Keratinocyte (primary cell): Measurements from ENCODE around the gene MICALL2. TPM values are rescaled to one million over a fixed set of nuclear protein-coding genes. Genes with fewer than 3 reads are reported as not detected.

Experiments
- DNase-seq: peaks from one replicate; pipeline ENCODE4 v3.0.0-alpha.2; 2011; ENCODE audit warnings: low read depth, missing footprints, low spot score
- FAIRE-seq: peaks from 2 replicates; lab custom pipeline; 2011; peaks lifted over from hg19 to GRCh38; lab: Jason Lieb, UNC
- H2AFZ ChIP-seq: 2 replicates; pipeline ENCODE4 v1.6.0; 2012; ENCODE audit warnings: low read length, control low read depth, inconsistent platforms; ENCODE audit not compliant: control insufficient read depth
- H3K27ac ChIP-seq: 2 replicates; pipeline ENCODE4 v1.5.1; 2011; ENCODE audit warnings: low read length; ENCODE audit not compliant: control insufficient read depth, insufficient read depth
- H3K27me3 ChIP-seq: 3 replicates; pipeline ENCODE4 v1.6.0; 2011; ENCODE audit warnings: low read length; ENCODE audit not compliant: control insufficient read depth, insufficient read depth; ENCODE audit errors: extremely low read depth
- H3K36me3 ChIP-seq, 2 experiments: 2 replicates in 1 of 2; 3 replicates in 1 of 2; pipeline ENCODE4 v1.5.1; 2011; ENCODE audit warnings: low read length in 2 of 2, mild to moderate bottlenecking in 1 of 2; ENCODE audit not compliant: control insufficient read depth in 2 of 2, insufficient read depth in 2 of 2; ENCODE audit errors: extremely low read depth in 1 of 2
- H3K4me1 ChIP-seq: 3 replicates; pipeline ENCODE4 v1.5.1; 2011; ENCODE audit warnings: low read length; ENCODE audit not compliant: control insufficient read depth, insufficient read depth; ENCODE audit errors: extremely low read depth
- H3K4me2 ChIP-seq: 3 replicates; pipeline ENCODE4 v1.6.0; 2011; ENCODE audit warnings: low read depth, low read length; ENCODE audit not compliant: control insufficient read depth, insufficient read depth; ENCODE audit errors: extremely low read depth
- H3K4me3 ChIP-seq, 3 experiments: fragments of 200-600 bp in 1 of 3; sonication (generic) in 1 of 3; 2 replicates in 2 of 3; 3 replicates in 1 of 3; pipeline ENCODE4 v1.5.1; 2011 to 2016; ENCODE audit warnings: low read length in 3 of 3, mild to moderate bottlenecking in 3 of 3, control low read depth in 2 of 3, inconsistent platforms in 1 of 3, low read depth in 1 of 3, mixed read lengths in 1 of 3, mixed run types in 1 of 3, moderate library complexity in 1 of 3; ENCODE audit not compliant: control insufficient read depth in 2 of 3, insufficient read depth in 2 of 3; ENCODE audit errors: extremely low read depth in 1 of 3
- H3K79me2 ChIP-seq: 2 replicates; pipeline ENCODE4 v1.6.0; 2012; ENCODE audit warnings: low read length; ENCODE audit not compliant: control insufficient read depth, insufficient read depth
- H3K9ac ChIP-seq: 3 replicates; pipeline ENCODE4 v1.6.0; 2011; ENCODE audit warnings: low read length; ENCODE audit not compliant: control insufficient read depth, insufficient read depth; ENCODE audit errors: extremely low read depth
- H3K9me1 ChIP-seq: 3 replicates; pipeline ENCODE4 v1.6.0; 2011; ENCODE audit warnings: low read length; ENCODE audit not compliant: control insufficient read depth, insufficient read depth; ENCODE audit errors: extremely low read depth
- H3K9me3 ChIP-seq: 2 replicates; pipeline ENCODE4 v1.5.1; 2012; ENCODE audit warnings: low read depth, low read length; ENCODE audit not compliant: control insufficient read depth
- H4K20me1 ChIP-seq: 3 replicates; pipeline ENCODE4 v1.6.0; 2011; ENCODE audit warnings: low read length; ENCODE audit not compliant: control insufficient read depth, insufficient read depth; ENCODE audit errors: extremely low read depth
- CTCF ChIP-seq, 3 experiments: IDR thresholded peaks in 1 of 3; conservative IDR thresholded peaks in 1 of 3; optimal IDR thresholded peaks in 1 of 3; 2 replicates in 2 of 3; 3 replicates in 1 of 3; pipeline versions ENCODE3 to v1.5.1; 2011; ENCODE audit warnings: low read length in 3 of 3, mild to moderate bottlenecking in 3 of 3, moderate library complexity in 2 of 3, control low read depth in 1 of 3, inconsistent platforms in 1 of 3; ENCODE audit not compliant: insufficient read depth in 2 of 3; ENCODE audit errors: extremely low read depth in 1 of 3
- EZH2 ChIP-seq: IDR thresholded peaks from one replicate; pipeline ENCODE4 v1.6.1; 2012; ENCODE audit warnings: inconsistent platforms, mild to moderate bottlenecking, low read length, moderate library complexity
- dilution Hi-C: fragments of 300-500 bp; cut with MboI; formaldehyde crosslinking; loops from one replicate; pipeline ENCODE4 v1.7.0; 2020; ENCODE audit warnings: low sequenced_read_pairs; ENCODE audit not compliant: extremely low pct_ligation_motif_present
- polyA plus RNA-seq, 5 experiments: library from polyadenylated mRNA; depleted of rRNA in 3 of 5; stranded (reverse) in 3 of 5; stranded (forward) in 1 of 5; unstranded in 1 of 5; fragments of >200 nt; gene quantifications; 1 replicate in 1 of 5; 2 replicates in 3 of 5; 3 replicates in 1 of 5; pipeline versions ENCODE4 v1.2.1 to v1.2.3, GENCODE V29; 2011 to 2012; ENCODE audit warnings: missing spikeins in 2 of 5, low read depth in 1 of 5, low replicate concordance in 1 of 5

The MICALL2 gene
- polyA plus RNA-seq, 1 donor (not counting 4 experiments of a cell fraction or from before 2014, with no cell fraction given), result 10.4 TPM

- peaks cover 18% of the 10 kb centered on the region for H3K4me1 ChIP-seq
- H3K9ac ChIP-seq, result peak overlapping the region; percentile 2
- no peaks in the 10 kb centered on the region for H4K20me1 ChIP-seq
- H3K4me3 ChIP-seq, result no peak overlapping the region
- dilution Hi-C loops, result no loop called here
- no peaks in the 10 kb centered on the region for H3K79me2 ChIP-seq
- TF ChIP-seq CTCF (optimal IDR thresholded peaks at IDR 0.05 in 1 of 3, IDR thresholded peaks at IDR 0.05 in 1 of 3, conservative IDR thresholded peaks at IDR 0.05 in 1 of 3; ENCODE audit: extremely low read depth in 1 of 3, insufficient read depth in 2 of 3, low read length in 3 of 3) (no peak), EZH2 (no peak)
- H3K36me3 ChIP-seq, result peaks cover 0 to 8% of the 10 kb centered on the region in 2 experiments
- no peaks in the 10 kb centered on the region for H3K9me1 ChIP-seq
- no peaks in the 10 kb centered on the region for H3K9me3 ChIP-seq
- no peak overlapping the region for H2AFZ ChIP-seq
- no peak for DNase-seq
- no peaks in the 10 kb centered on the region for H3K27me3 ChIP-seq
- no peak overlapping the region for H3K27ac ChIP-seq
- FAIRE-seq, result no peak
- H3K4me2 ChIP-seq, result no peak overlapping the region
Measured at GRCh38 chr7:1466524-1467271, 7.4 kb upstream of the MICALL2 start.

GRCh38 chr7:1464694-1465093 lies 5.4 kb upstream of the MICALL2 start:
- H3K9ac ChIP-seq, result no peak overlapping the region
- dilution Hi-C loops, result no loop called here
- TF ChIP-seq CTCF (optimal IDR thresholded peaks at IDR 0.05 in 1 of 3, IDR thresholded peaks at IDR 0.05 in 1 of 3, conservative IDR thresholded peaks at IDR 0.05 in 1 of 3; ENCODE audit: extremely low read depth in 1 of 3, insufficient read depth in 2 of 3, low read length in 3 of 3), result no peak
- TF ChIP-seq EZH2, result no peak
- H4K20me1 ChIP-seq, result no peaks in the 10 kb centered on the region
- DNase-seq (no peak), FAIRE-seq (no peak)
- H3K4me3 ChIP-seq, result no peak overlapping the region
- H3K9me1 ChIP-seq, result no peaks in the 10 kb centered on the region
- no peaks in the 10 kb centered on the region for H3K79me2 ChIP-seq
- no peaks in the 10 kb centered on the region for H3K27me3 ChIP-seq
- H3K27ac ChIP-seq, result no peak overlapping the region
- peaks cover 29% of the 10 kb centered on the region for H3K4me1 ChIP-seq
- H3K9me3 ChIP-seq, result no peaks in the 10 kb centered on the region
- no peak overlapping the region for H2AFZ ChIP-seq
- H3K4me2 ChIP-seq, result no peak overlapping the region
- H3K36me3 ChIP-seq, result peaks cover 0 to 3% of the 10 kb centered on the region in 2 experiments
